SU-DHL-6 (cell line): ENCODE data around the gene NTM.

Experiments used
- H2AFZ ChIP-seq: fragments of 200-600 bp; sonication (generic); 2 replicates; pipeline ENCODE4 v1.6.1; 2014; ENCODE audit warnings: low read depth, mild to moderate bottlenecking, moderate library complexity, mixed read lengths, antibody characterized with exemption, low read length; ENCODE audit not compliant: severe bottlenecking
- H3F3A ChIP-seq: fragments of 200-600 bp; shearing (Covaris generic); 2 replicates; pipeline ENCODE4 v1.6.0; 2016; ENCODE audit warnings: antibody characterized with exemption, mild to moderate bottlenecking; ENCODE audit not compliant: insufficient read depth
- H3K27ac ChIP-seq: fragments of 200-600 bp; sonication (generic); 2 replicates; pipeline ENCODE4 v1.5.1; 2016; ENCODE audit warnings: low read depth, mild to moderate bottlenecking, low read length, moderate library complexity, mixed read lengths
- H3K27me3 ChIP-seq: fragments of 200-600 bp; sonication (generic), shearing (Covaris generic); 2 replicates; pipeline ENCODE4 v1.6.0; 2014; ENCODE audit warnings: mild to moderate bottlenecking, low read length
- H3K36me3 ChIP-seq: fragments of 200-600 bp; sonication (generic); 2 replicates; pipeline ENCODE4 v1.6.1; 2014; ENCODE audit warnings: mild to moderate bottlenecking, low read length, mixed read lengths
- H3K4me2 ChIP-seq: fragments of 300-600, 200-600 bp; shearing (Covaris generic), sonication (generic); 2 replicates; pipeline ENCODE4 v1.6.0; 2014; ENCODE audit warnings: low read length, low read depth, mild to moderate bottlenecking; ENCODE audit not compliant: poor library complexity, severe bottlenecking
- H3K4me3 ChIP-seq: fragments of 200-600 bp; sonication (generic); 2 replicates; pipeline ENCODE4 v1.5.1; 2014; ENCODE audit warnings: antibody characterized with exemption, low read length, mild to moderate bottlenecking, mixed read lengths; ENCODE audit not compliant: insufficient read depth, poor library complexity, severe bottlenecking
- H3K79me2 ChIP-seq: fragments of 200-600 bp; sonication (generic); 2 replicates; pipeline ENCODE4 v1.6.1; 2014; ENCODE audit warnings: mild to moderate bottlenecking, low read length, moderate library complexity; ENCODE audit not compliant: insufficient read depth
- H3K9ac ChIP-seq: fragments of 200-600 bp; sonication (generic); 2 replicates; pipeline ENCODE4 v1.7.0; 2014; ENCODE audit warnings: mild to moderate bottlenecking, low read length
- H3K9me2 ChIP-seq: fragments of 200-600 bp; sonication (generic); replicated peaks from 2 replicates; pipeline ENCODE4 v1.6.1; 2014; ENCODE audit warnings: low read length; ENCODE audit not compliant: insufficient read depth
- H3K9me3 ChIP-seq: fragments of 200-600 bp; sonication (generic); 2 replicates; pipeline ENCODE4 v1.6.1; 2014; ENCODE audit warnings: low read length, mixed read lengths; ENCODE audit not compliant: insufficient read depth
- H4K20me1 ChIP-seq: fragments of 200-600 bp; sonication (generic); 2 replicates; pipeline ENCODE4 v1.6.1; 2014; ENCODE audit warnings: low read depth, mild to moderate bottlenecking, antibody characterized with exemption, low read length, moderate library complexity, mixed read lengths
- CTCF ChIP-seq: fragments of 200-600 bp; sonication (generic); IDR thresholded peaks from one replicate; pipeline ENCODE4 v1.5.1; 2017; ENCODE audit warnings: antibody characterized with exemption, mild to moderate bottlenecking, low read length, moderate library complexity; ENCODE audit not compliant: insufficient read depth, poor library complexity, severe bottlenecking
- EZH2phosphoT487 ChIP-seq: fragments of 200-600 bp; sonication (generic), shearing (Covaris generic); conservative IDR thresholded peaks from 2 replicates; pipeline ENCODE4 v1.6.1; 2018; ENCODE audit warnings: mild to moderate bottlenecking, antibody characterized with exemption, low read length, moderate library complexity, mixed read lengths

The NTM gene

GRCh38 chr11:131912134-131912533 is 541.7 kb downstream of the NTM start:
- Histone ChIP-seq H3K79me2 (no peaks in the 10 kb centered on the region), H2AFZ (no peak overlapping the region), H3K4me2 (no peak overlapping the region), H3K9me2 (no peaks in the 10 kb centered on the region), H3K27me3 (no peaks in the 10 kb centered on the region), H3K9me3 (no peaks in the 10 kb centered on the region), H3K4me3 (no peak overlapping the region), H3F3A (no peaks in the 10 kb centered on the region), H3K9ac (no peak overlapping the region), H3K27ac (no peak overlapping the region), H4K20me1 (no peaks in the 10 kb centered on the region), H3K36me3 (no peaks in the 10 kb centered on the region)
- no peak for TF ChIP-seq CTCF

GRCh38 chr11:131913267-131913666 is 542.9 kb downstream of the NTM start:
- Histone ChIP-seq H3K27ac (no peak overlapping the region), H3K9me3 (no peaks in the 10 kb centered on the region), H3K9ac (no peak overlapping the region), H3F3A (no peaks in the 10 kb centered on the region), H3K36me3 (no peaks in the 10 kb centered on the region), H3K4me3 (no peak overlapping the region), H2AFZ (no peak overlapping the region), H3K27me3 (no peaks in the 10 kb centered on the region), H4K20me1 (no peaks in the 10 kb centered on the region), H3K9me2 (no peaks in the 10 kb centered on the region), H3K4me2 (no peak overlapping the region), H3K79me2 (no peaks in the 10 kb centered on the region)
- no peak for TF ChIP-seq EZH2phosphoT487
- TF ChIP-seq CTCF = no peak

GRCh38 chr11:131914361-131914774 is 544.0 kb downstream of the NTM start:
- Histone ChIP-seq H3K27ac (no peak overlapping the region), H3K36me3 (no peaks in the 10 kb centered on the region), H3K79me2 (no peaks in the 10 kb centered on the region), H3K9me2 (no peaks in the 10 kb centered on the region), H3K9me3 (no peaks in the 10 kb centered on the region), H3K4me2 (no peak overlapping the region), H4K20me1 (no peaks in the 10 kb centered on the region), H3K9ac (no peak overlapping the region), H3K4me3 (no peak overlapping the region), H3K27me3 (no peaks in the 10 kb centered on the region), H2AFZ (no peak overlapping the region), H3F3A (no peaks in the 10 kb centered on the region)
- TF ChIP-seq CTCF (no peak), EZH2phosphoT487 (no peak)

GRCh38 chr11:131916638-131917037 is 546.2 kb downstream of the NTM start:
- Histone ChIP-seq H2AFZ (no peak overlapping the region), H3K9ac (no peak overlapping the region), H3K4me3 (no peak overlapping the region), H3K4me2 (no peak overlapping the region), H3K27me3 (no peaks in the 10 kb centered on the region), H3K27ac (no peak overlapping the region), H3K36me3 (no peaks in the 10 kb centered on the region), H3F3A (no peaks in the 10 kb centered on the region), H3K9me2 (no peaks in the 10 kb centered on the region), H4K20me1 (no peaks in the 10 kb centered on the region), H3K9me3 (no peaks in the 10 kb centered on the region), H3K79me2 (no peaks in the 10 kb centered on the region)
- no peak for TF ChIP-seq EZH2phosphoT487
- no peak for TF ChIP-seq CTCF
